HEK293 (cell line): ENCODE measurements around the gene THSD4.

Source experiments
- CTCF ChIP-seq: fragments of 450-650 bp; formaldehyde crosslinking; IDR thresholded peaks from 2 replicates; pipeline ENCODE4 v1.5.1; 2016; ENCODE audit warnings: missing biosample characterization, missing genetic modification characterization
- HIC1 ChIP-seq: fragments of 450-650 bp; formaldehyde crosslinking; IDR thresholded peaks from 2 replicates; pipeline ENCODE4 v1.5.1; 2016; ENCODE audit warnings: missing biosample characterization, missing genetic modification characterization
- KLF10 ChIP-seq: fragments of 450-650 bp; IDR thresholded peaks from 2 replicates; pipeline ENCODE4 v1.5.1; 2018; ENCODE audit warnings: missing biosample characterization, mild to moderate bottlenecking, missing genetic modification characterization
- KLF16 ChIP-seq: fragments of 450-650 bp; formaldehyde crosslinking; IDR thresholded peaks from 2 replicates; pipeline ENCODE4 v1.5.1; 2017; ENCODE audit warnings: missing biosample characterization, missing genetic modification characterization
- MEIS1 ChIP-seq: sonication (generic); formaldehyde crosslinking; IDR thresholded peaks from 2 replicates; pipeline ENCODE4 v1.8.1; 2022; ENCODE audit warnings: missing genetic modification reagents, mild to moderate bottlenecking, borderline replicate concordance
- TSHZ1 ChIP-seq: fragments of 450-650 bp; formaldehyde crosslinking; IDR thresholded peaks from 2 replicates; pipeline ENCODE4 v1.5.1; 2016; ENCODE audit warnings: missing biosample characterization, missing genetic modification characterization, borderline replicate concordance
- ZNF121 ChIP-seq: fragments of 450-650 bp; formaldehyde crosslinking; IDR thresholded peaks from 2 replicates; pipeline ENCODE4 v1.5.1; 2016; ENCODE audit warnings: missing biosample characterization, missing genetic modification characterization
- ZNF292 ChIP-seq: fragments of 450-650 bp; formaldehyde crosslinking; IDR thresholded peaks from 2 replicates; pipeline ENCODE4 v1.5.1; 2016; ENCODE audit warnings: low read depth, missing biosample characterization, missing genetic modification characterization, borderline replicate concordance
- ZNF311 ChIP-seq: fragments of 450-650 bp; formaldehyde crosslinking; IDR thresholded peaks from 2 replicates; pipeline ENCODE4 v1.5.1; 2017; ENCODE audit warnings: missing biosample characterization, missing genetic modification characterization, borderline replicate concordance
- ZNF391 ChIP-seq: fragments of 450-650 bp; formaldehyde crosslinking; IDR thresholded peaks from 2 replicates; pipeline ENCODE4 v1.5.1; 2016; ENCODE audit warnings: low read depth, missing biosample characterization, missing genetic modification characterization, borderline replicate concordance
- ZNF529 ChIP-seq: fragments of 450-650 bp; formaldehyde crosslinking; IDR thresholded peaks from 2 replicates; pipeline ENCODE4 v1.5.1; 2017; ENCODE audit warnings: missing genetic modification characterization, missing biosample characterization; ENCODE audit not compliant: insufficient replicate concordance
- ZNF610 ChIP-seq: fragments of 450-650 bp; formaldehyde crosslinking; IDR thresholded peaks from 2 replicates; pipeline ENCODE4 v1.5.1; 2016; ENCODE audit warnings: missing biosample characterization, missing genetic modification characterization, borderline replicate concordance
- ZNF645 ChIP-seq: fragments of 450-650 bp; formaldehyde crosslinking; IDR thresholded peaks from 2 replicates; pipeline ENCODE4; 2016; ENCODE audit warnings: missing biosample characterization, missing genetic modification characterization
- ZNF747 ChIP-seq: fragments of 450-650 bp; formaldehyde crosslinking; IDR thresholded peaks from 2 replicates; pipeline ENCODE4 v1.5.1; 2016; ENCODE audit warnings: missing biosample characterization, missing genetic modification characterization

GRCh38 chr15:71691458-71692417, 576.5 kb downstream of the THSD4 start:
- TF ChIP-seq ZNF529 (no peak), MEIS1 (CRISPR knock-in tag) (no peak), TSHZ1 (tag by site-specific recombination) (peak; percentile 36), ZNF391 (tag by site-specific recombination) (no peak), ZNF610 (tag by site-specific recombination) (no peak), CTCF (tag by site-specific recombination) (no peak), ZNF645 (tag by site-specific recombination) (no peak), HIC1 (tag by site-specific recombination) (no peak), ZNF311 (tag by site-specific recombination) (no peak), KLF10 (peak; percentile 86), ZNF747 (tag by site-specific recombination) (no peak), ZNF292 (tag by site-specific recombination) (no peak), KLF16 (tag by site-specific recombination) (no peak), ZNF121 (tag by site-specific recombination) (no peak)
